LNCaP clone FGC (cell line): ENCODE results near the gene CACNA1B.

Experiments used
- DNase-seq: peaks from one replicate; pipeline ENCODE4 v3.0.0-alpha.2; 2011; ENCODE audit warnings: low read depth
- H3K4me3 ChIP-seq: 2 replicates; pipeline ENCODE4 v1.5.1; 2011; ENCODE audit warnings: mild to moderate bottlenecking, low read depth, low read length, control low read depth
- CTCF ChIP-seq: IDR thresholded peaks from 2 replicates; pipeline ENCODE4 v1.5.1; 2012; ENCODE audit warnings: mild to moderate bottlenecking; ENCODE audit not compliant: control insufficient read depth, insufficient read depth; ENCODE audit errors: extremely low read depth

Gene CACNA1B

GRCh38 chr9:137892424-137893191, 15.0 kb downstream of the CACNA1B start:
- TF ChIP-seq CTCF: no peak
- no peak overlapping the region for H3K4me3 ChIP-seq
- no peak for DNase-seq

GRCh38 chr9:137893670-137894069, 16.1 kb downstream of the CACNA1B start:
- H3K4me3 ChIP-seq: no peak overlapping the region
- TF ChIP-seq CTCF: no peak
- DNase-seq: no peak

GRCh38 chr9:137899551-137900360, 22.2 kb downstream of the CACNA1B start:
- TF ChIP-seq CTCF: no peak

GRCh38 chr9:137900584-137901310, 23.2 kb downstream of the CACNA1B start:
- H3K4me3 ChIP-seq: no peak overlapping the region
- DNase-seq: no peak
- no peak for TF ChIP-seq CTCF

More at GRCh38 chr9:137899551-137900360, 22.2 kb downstream of the CACNA1B start:
- no peak for DNase-seq
- H3K4me3 ChIP-seq: no peak overlapping the region

GRCh38 chr9:137902646-137903045, 25.1 kb downstream of the CACNA1B start:
- DNase-seq: no peak
- no peak for TF ChIP-seq CTCF
- H3K4me3 ChIP-seq: no peak overlapping the region

- no peak overlapping the region for H3K4me3 ChIP-seq
- TF ChIP-seq CTCF: no peak
- no peak for DNase-seq
Observed at GRCh38 chr9:137905740-137906139, 28.2 kb downstream of the CACNA1B start.
